ENCODE results near the gene COL20A1.
"Not testable (repeated sequence)": the region's sequence is repeated elsewhere in the genome, so short reads cannot be mapped to it uniquely, and the experiment has no call there.

Gene COL20A1

DNA sequence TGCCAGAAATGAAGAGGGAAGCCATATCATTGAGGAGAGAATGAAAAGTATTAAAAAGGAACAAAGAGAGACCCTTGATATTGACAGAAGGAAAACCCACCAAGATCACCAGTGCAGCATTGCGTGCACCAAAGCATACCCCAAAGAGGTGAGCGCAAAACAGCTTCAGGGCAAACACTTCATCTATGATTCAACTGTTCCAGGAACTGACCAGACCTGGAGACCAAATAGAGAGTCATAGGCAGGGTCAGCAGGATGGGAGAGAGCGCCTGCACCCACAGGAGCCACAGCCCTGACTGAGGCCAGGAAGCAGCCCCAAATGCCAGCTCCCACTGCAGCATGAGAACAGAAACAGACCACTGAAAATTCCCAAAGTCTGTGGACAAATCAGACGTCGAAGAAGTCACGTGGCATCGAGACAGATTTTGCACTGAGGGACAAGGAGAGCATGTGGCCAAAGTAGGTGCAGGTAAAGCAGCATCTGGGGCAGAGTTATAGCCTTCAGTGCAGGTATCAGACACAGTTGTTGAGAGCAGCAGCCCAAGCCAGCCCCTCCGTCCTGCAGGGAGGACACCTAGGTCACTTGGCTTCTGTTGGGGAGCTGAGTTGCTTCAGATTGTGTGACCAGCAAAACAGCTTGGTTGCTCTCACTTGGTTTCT, 38.9 kb downstream of the COL20A1 start:
- no peak for DNase-seq (ENCODE audit: low read depth in 1 of 2, low spot score in 1 of 2)

- no peak for DNase-seq (ENCODE audit: low read depth in 1 of 2, low spot score in 1 of 2)
Measured at GRCh38 chr20:63332488-63333240, 39.7 kb downstream of the COL20A1 start.

- no peak for DNase-seq (ENCODE audit: low read depth in 1 of 2, low spot score in 1 of 2)
Measured at GRCh38 chr20:63333241-63333836, 40.4 kb downstream of the COL20A1 start.

DNA sequence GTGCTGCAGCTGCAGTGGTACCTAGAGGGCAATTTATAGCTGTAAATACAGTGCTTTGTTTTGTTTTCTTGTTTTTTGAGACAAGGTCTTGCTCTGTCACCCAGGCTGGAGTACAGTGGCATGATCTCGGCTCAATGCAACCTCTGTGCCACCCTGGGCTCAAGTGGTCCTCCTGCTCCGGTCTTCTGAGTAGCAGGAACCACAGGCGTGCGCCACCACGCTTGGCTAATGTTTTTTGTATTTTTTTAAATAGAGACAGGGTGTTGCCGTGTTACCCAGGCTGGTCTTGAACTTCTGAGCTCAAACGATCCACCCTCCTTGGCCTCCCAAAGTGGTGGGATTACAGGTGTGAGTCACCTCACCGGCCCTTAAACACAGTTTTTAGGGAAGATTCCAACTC, 41.4 kb downstream of the COL20A1 start:
- no peak for DNase-seq (ENCODE audit: low read depth in 1 of 2, low spot score in 1 of 2)

DNA sequence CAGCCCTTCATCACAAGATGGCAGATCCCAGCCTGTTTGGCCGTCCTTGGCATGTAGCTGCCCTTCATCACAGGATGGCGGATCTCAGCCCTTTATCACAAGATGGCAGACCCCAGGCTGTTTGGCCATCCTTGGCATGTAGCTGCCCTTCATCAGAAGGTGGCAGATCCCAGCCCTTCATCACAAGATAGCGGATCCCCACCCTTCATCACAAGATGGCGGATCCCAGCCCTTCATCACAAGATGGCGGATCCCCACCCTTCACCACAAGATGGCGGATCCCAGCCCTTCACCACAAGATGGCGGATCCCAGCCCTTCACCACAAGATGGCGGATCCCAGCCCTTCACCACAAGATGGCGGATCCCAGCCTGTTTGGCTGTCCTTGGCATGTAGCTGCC, 42.1 kb downstream of the COL20A1 start:
- not testable (repeated sequence) for DNase-seq (ENCODE audit: low read depth in 1 of 2, low spot score in 1 of 2)

DNA sequence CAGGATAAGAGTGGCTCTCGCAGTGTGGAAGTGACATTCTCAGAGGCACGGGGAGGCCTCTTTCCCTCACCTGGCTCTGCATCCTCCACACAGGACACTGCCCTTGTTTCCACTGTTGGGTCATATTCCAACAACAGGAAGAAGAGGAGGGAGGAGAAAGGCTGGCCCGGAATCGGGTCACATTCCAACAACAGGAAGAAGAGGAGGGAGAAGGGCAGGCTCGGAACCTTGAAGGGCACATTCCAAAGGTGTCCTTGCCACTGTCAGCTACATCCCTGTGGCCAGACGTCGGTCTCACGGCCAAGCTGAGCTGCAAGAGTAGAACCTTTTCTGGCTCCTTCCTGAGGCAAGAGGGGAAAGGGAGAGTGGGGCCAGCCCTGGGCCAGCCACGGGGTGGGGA, 42.7 kb downstream of the COL20A1 start:
- no peak for DNase-seq (ENCODE audit: low read depth in 1 of 2, low spot score in 1 of 2)

GRCh38 chr20:63336232-63336752, 43.3 kb downstream of the COL20A1 start:
- no peak for DNase-seq (ENCODE audit: low read depth in 1 of 2, low spot score in 1 of 2)

GRCh38 chr20:63337786-63338420, 44.9 kb downstream of the COL20A1 start:
- no peak for DNase-seq (ENCODE audit: low read depth in 1 of 2, low spot score in 1 of 2)

- not testable (repeated sequence) for DNase-seq (ENCODE audit: low read depth in 1 of 2, low spot score in 1 of 2)
Measured at GRCh38 chr20:63339154-63340094, 46.4 kb downstream of the COL20A1 start.

DNA sequence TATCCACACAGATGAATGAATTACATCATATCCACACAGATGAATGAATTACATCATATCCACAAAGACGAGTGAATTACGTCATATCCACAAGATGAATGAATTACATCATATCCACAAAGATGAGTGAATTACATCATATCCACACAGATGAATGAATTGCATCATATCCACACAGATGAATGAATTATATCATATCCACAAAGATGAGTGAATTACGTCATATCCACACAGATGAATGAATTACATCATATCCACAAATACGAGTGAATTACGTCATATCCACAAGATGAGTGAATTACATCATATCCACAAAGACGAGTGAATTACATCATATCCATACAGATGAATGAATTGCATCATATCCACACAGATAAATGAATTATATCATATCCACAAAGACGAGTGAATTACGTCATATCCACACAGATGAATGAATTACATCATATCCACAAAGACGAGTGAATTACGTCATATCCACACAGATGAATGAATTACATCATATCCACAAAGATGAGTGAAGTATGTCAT, 47.2 kb downstream of the COL20A1 start:
- DNase-seq (ENCODE audit: low read depth in 1 of 2, low spot score in 1 of 2) = not testable (repeated sequence)

- no peak for DNase-seq (ENCODE audit: low read depth in 1 of 2, low spot score in 1 of 2)
Measured at GRCh38 chr20:63342561-63343459, 49.8 kb downstream of the COL20A1 start.

GRCh38 chr20:63343460-63344445, 50.8 kb downstream of the COL20A1 start:
- DNase-seq (ENCODE audit: low read depth in 1 of 2, low spot score in 1 of 2) = no peak

- no peak for DNase-seq (ENCODE audit: low read depth in 1 of 2, low spot score in 1 of 2)
Measured at GRCh38 chr20:63344616-63345327, 51.8 kb downstream of the COL20A1 start.

GRCh38 chr20:63345328-63346100, 52.5 kb downstream of the COL20A1 start:
- no peak for DNase-seq (ENCODE audit: low read depth in 1 of 2, low spot score in 1 of 2)

DNA sequence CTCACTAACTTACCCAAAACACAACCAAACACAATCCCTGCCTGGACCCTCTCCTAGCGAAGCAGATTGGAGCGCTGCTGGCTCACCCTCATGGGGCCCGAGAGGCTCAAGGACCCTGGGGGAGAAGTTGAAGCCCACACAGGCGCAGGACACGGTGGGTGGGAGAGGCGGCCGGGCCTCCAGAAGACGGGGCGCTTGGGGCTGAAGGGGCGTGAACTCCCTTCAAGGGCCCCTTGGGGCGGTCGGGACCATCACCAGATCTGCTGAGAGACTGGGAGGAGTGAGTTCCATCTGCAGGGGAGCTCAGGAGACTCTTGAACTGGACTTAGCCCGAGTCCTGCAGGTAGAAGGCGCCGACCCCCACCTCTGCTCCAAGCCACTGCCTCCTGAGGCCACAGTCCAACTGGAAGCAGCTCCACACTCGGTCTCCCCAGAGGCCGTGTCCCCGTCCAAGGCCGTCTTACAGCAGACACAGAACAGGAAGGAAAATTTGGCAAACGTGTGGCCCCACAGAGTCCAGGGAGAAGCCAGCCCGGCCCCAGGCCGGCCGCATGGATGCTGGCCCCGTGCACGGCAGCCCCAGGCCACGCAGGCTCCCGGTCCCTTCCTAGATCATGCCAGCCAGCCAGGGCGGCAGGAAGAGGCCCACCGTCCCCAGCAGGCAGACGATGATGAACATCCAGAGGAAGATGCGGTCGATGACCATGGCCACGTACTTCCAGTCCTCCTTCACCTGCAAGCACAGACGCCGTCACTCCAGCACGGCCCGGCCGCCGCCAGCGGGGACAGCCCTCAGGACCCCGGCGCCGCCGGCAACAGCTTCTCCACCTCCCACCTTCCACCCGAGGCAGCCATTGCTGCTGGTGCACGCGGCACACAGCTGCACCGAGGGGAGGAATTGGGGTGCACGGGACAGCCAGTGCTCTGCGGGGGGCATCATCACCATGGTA, 53.4 kb downstream of the COL20A1 start:
- DNase-seq (ENCODE audit: low read depth in 1 of 2, low spot score in 1 of 2) = no peak
